Measurements from ENCODE around the gene PEX14. TPM values are rescaled to one million over a fixed set of nuclear protein-coding genes. Genes with fewer than 3 reads are reported as not detected.

The PEX14 gene
- total and polyA plus RNA-seq, 10 of the 15 experiments (the other 5 are each of a cell fraction or from before 2014, with no cell fraction given), result 1.4 to 23.2 (median 12.0) TPM

GRCh38 chr1:10631121-10631810, 156.5 kb downstream of the PEX14 start (continued):
- no peak for TF ChIP-seq ZBTB40 (IDR thresholded peaks at IDR 0.05; ENCODE audit: borderline replicate concordance)
- TF ChIP-seq MTA2 (IDR thresholded peaks at IDR 0.05; ENCODE audit: low read depth), result no peak
- TF ChIP-seq STAT1 (conservative IDR thresholded peaks at IDR 0.05), result no peak

- ChIA-PET CTCF (no interaction called here), POLR2A (no interaction called here), RAD21 (ENCODE audit: unreplicated experiment) (no interaction called here), SMC1A (ENCODE audit: uncharacterized antibody, unreplicated experiment) (no interaction called here)
- no TSS peak for BruUV-seq (replicated peaks)
- no peaks in the 10 kb centered on the region for H3K27me3 ChIP-seq (replicated peaks in 1 of 2; ENCODE audit: control insufficient read depth in 2 of 2, insufficient read depth in 2 of 2, low read length in 1 of 2)
- no peak for ATAC-seq
- no peaks in the 10 kb centered on the region for H3K4me1 ChIP-seq (ENCODE audit: control insufficient read depth, insufficient read depth, low read length)
- no peak overlapping the region for H3K4me3 ChIP-seq
- H3K9me3 ChIP-seq (replicated peaks; ENCODE audit: control insufficient read depth, insufficient read depth, low read length), result no peaks in the 10 kb centered on the region
- no peak overlapping the region for H2AFZ ChIP-seq (ENCODE audit: control insufficient read depth, low read depth, low read length)
- H3K36me3 ChIP-seq (ENCODE audit: control insufficient read depth in 2 of 2, insufficient read depth in 2 of 2, low read length in 1 of 2), result peaks cover 2 to 3% of the 10 kb centered on the region in 2 experiments; a peak in 2 of 4 replicates
- in situ Hi-C loops (cut with MboI), result no loop called here
- H3K4me2 ChIP-seq (ENCODE audit: control insufficient read depth, insufficient read depth), result no peak overlapping the region
- no peak for FAIRE-seq
- no peak for DNase-seq (ENCODE audit: low read depth, low spot score)
- intact Hi-C loops (cut with micrococcal nuclease; ENCODE audit: unreplicated experiment), result no loop called here
- 80% methylated on average over 14 of the region's 14 CpGs for WGBS (ENCODE audit: insufficient coverage, insufficient replicate concordance, low lambda C conversion rate, missing lambda C conversion rate)
- no peak overlapping the region for H3K27ac ChIP-seq (ENCODE audit: control insufficient read depth, insufficient read depth)
- H3K9ac ChIP-seq (ENCODE audit: control insufficient read depth, insufficient read depth, low read length), result no peak overlapping the region
- H3K79me2 ChIP-seq (ENCODE audit: control insufficient read depth, insufficient read depth, low read length), result no peaks in the 10 kb centered on the region
- no peaks in the 10 kb centered on the region for H4K20me1 ChIP-seq (ENCODE audit: control insufficient read depth, insufficient read depth)
- TF ChIP-seq TCF3 (IDR thresholded peaks at IDR 0.05; ENCODE audit: borderline replicate concordance, insufficient read depth, low read depth, low read length) (no peak), TARDBP (IDR thresholded peaks at IDR 0.05; ENCODE audit: borderline replicate concordance) (no peak), NR2C2 (IDR thresholded peaks at IDR 0.05; ENCODE audit: borderline replicate concordance, control insufficient read depth, insufficient read length, low read depth) (no peak), NFXL1 (IDR thresholded peaks at IDR 0.05; ENCODE audit: borderline replicate concordance) (no peak), ESRRA (IDR thresholded peaks at IDR 0.05; ENCODE audit: low read length) (no peak), SUPT20H (IDR thresholded peaks at IDR 0.05; ENCODE audit: borderline replicate concordance, control insufficient read depth, low read depth, low read length) (no peak), ZNF24 (IDR thresholded peaks at IDR 0.05) (no peak), BCL3 (IDR thresholded peaks at IDR 0.05; ENCODE audit: borderline replicate concordance, insufficient read depth, low read depth, low read length, poor library complexity, severe bottlenecking) (no peak), CBFB (IDR thresholded peaks at IDR 0.05; ENCODE audit: low read depth) (no peak), SMAD1 (IDR thresholded peaks at IDR 0.05; ENCODE audit: low read depth, partially characterized antibody) (no peak), EZH2 (IDR thresholded peaks at IDR 0.05; ENCODE audit: borderline replicate concordance, control insufficient read depth, low read depth, low read length) (no peak), RFX5 (IDR thresholded peaks at IDR 0.05; ENCODE audit: low read depth, low read length) (no peak), POU2F2 (IDR thresholded peaks at IDR 0.05; ENCODE audit: borderline replicate concordance, low read depth, low read length) (no peak), JUND (IDR thresholded peaks at IDR 0.05; ENCODE audit: low read depth, low read length) (no peak)
These were observed 157.3 kb downstream of the PEX14 start for GRCh38 chr1:10631811-10632593.
